Activated CD8-positive, alpha-beta memory T cell treated with anti-CD3 and anti-CD28 coated beads, Interleukin-2, amount 50 U/mL, for 24 hours (primary cell): ENCODE measurements around the gene THEMIS.

Experiments used
- DNase-seq: peaks from one replicate; pipeline ENCODE4 v3.0.0-alpha.2; 2020; ENCODE audit errors: extremely low read depth

THEMIS gene

DNA sequence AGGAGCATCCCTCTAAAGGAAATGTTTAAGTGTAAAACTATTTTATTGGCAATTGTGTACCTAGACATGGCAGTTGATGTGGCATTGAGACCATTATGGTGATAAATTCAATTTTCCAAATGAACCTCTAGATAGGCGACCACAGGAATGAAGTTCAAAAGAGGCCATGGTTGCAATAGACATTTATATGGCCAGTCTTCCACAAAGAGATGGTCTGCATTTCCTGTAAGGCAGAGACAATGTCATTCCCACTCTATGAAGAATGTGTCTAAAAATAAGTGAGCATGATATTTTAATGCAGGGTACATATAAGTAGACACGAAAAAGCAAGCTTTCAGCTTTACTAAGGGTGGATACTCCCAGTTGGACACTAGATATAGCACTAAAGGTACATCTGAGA, 40.9 kb downstream of the THEMIS start:
- no peak for DNase-seq

DNA sequence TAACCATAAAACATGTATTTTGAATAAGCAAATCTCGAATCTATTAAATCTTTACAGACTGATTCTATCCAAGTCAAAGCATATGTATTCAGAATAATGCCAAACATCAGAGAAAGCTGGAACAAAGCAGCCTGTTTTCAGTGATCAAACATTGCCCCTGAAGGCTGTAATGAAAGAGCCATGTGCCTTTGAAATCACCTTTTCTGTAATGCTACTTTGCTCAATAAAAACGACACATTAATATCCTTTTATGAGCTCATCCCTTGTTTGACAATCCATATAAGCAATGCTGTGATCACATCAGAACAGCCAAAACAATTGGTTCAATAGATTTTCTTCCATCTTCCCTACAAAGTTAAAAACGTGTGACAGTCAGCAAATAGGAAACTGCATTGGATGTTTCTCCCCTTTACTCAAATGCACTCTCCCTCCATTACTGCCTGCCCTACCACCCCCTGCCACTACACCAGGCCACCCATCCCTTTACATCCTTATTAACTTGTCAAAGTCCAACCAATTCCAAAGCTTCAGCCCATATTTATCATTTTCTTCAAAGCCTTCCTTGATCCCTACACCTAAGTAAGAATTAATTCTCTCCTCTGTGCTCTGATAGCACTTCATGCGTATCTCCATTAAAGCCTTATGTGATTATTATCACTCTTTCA, 42.0 kb downstream of the THEMIS start:
- DNase-seq: no peak

DNA sequence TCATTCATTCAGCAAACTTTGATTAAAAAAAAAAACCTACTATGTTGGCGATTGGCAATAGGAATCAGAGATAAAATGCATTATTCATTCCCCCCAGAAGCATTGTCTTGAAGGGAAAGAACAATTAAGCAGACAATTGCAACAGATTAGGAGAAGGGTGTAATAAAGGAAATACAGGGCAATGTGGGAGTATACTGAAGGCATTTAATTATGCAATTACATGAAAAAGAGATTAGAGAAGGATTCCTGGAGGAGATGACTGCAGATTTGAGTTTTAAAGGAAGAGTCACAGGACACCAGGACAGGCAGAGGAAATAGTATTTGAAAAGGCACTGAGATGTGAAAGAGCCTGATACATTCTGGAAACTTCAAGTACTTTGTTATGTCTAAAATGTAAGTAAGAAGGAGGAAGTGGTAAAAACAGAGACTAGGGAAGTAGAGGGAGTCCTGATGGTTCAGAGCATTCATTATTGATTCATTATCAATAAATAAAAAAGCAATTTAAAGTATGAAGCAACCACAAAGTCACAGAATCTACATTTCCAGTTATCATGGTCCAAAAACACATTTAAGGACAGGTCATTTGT, 43.7 kb downstream of the THEMIS start:
- DNase-seq: no peak

DNA sequence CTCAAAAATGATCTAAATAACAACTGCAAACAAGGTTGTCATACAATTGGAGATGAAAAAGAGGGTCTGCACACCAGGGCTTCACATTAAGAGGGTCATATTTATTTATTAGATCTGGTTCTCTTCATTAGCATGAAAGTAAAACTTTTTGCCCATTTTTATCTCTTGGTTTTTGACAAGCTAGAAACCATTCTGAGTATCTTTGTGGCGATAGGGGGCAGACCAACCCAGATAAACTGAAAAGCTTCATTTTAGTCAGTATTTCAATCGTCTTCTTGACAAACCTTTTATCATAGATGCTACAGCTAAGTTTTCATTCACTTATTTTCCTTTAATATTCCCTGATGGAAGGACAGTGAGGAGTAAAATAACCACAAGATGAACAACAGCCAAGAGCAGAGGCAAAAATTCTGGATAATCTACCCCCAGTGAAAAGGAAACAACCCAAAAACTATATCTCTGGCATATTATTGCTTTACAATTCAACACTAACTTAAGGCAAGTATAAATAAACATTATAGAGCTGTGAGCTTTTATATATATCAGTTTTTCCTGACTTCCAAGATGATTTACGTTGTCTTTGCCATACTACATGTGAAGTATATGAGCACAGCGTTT, 45.2 kb downstream of the THEMIS start:
- DNase-seq: no peak

DNA sequence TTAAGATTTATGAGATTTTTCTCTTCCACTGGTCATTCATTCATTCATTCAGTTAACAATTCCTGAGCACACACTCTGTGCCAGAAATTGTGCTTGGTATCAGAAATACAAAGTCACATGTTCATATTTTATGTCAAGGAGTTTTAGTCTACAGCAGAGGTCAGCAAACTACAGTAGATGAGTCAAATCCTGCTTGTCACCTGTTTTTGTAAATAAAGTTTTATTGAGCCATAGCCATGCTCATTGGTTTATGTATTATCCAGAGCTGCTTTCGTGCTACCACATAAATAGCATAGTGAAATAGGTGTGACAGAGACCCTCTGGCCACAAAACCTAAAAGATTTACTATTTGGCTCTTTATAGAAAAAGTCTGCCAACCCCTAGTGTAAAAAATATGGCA, 46.8 kb downstream of the THEMIS start:
- DNase-seq: no peak

GRCh38 chr6:127851197-127851596, 49.7 kb downstream of the THEMIS start:
- DNase-seq: no peak

DNA sequence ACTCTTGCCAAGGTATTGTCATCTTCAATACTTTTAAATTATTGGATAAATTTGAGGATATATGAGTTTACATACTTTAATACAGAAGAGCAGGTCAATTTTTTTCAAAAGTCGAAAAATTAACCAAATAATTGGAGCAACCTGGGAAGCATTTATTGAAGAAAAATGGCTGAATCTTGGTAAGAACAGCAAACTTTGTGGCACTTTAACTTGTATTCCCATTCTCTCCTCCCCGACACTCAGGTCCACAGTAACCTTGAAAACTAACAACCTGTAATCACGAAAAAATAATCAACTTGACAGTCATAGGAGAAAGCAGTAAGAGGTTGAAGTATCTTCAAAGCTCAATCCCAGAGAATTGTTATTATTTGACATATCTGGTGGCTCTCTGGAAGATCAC, 55.6 kb downstream of the THEMIS start:
- no peak for DNase-seq

- no peak for DNase-seq
These were observed 56.3 kb downstream of the THEMIS start for GRCh38 chr6:127844529-127844928.

DNA sequence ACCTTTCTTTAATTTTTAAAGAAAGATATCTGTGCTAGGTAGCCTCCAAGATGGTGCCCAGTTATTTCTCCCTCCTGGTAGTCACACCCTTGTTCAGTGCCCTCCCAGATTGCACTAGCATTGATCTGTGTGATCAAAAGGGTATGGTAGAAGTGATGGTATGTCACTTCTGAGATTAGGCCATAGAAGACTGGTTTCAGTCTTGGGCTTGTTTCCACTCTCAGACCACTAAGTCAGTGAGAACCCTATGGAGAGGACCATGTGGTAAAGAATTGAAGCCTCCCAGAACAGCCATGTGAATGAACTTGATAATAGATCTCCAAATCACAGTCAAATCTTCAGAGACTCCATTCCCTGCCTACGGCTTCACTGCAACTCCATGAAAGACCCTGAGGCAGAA, 57.3 kb downstream of the THEMIS start:
- DNase-seq: no peak

DNA sequence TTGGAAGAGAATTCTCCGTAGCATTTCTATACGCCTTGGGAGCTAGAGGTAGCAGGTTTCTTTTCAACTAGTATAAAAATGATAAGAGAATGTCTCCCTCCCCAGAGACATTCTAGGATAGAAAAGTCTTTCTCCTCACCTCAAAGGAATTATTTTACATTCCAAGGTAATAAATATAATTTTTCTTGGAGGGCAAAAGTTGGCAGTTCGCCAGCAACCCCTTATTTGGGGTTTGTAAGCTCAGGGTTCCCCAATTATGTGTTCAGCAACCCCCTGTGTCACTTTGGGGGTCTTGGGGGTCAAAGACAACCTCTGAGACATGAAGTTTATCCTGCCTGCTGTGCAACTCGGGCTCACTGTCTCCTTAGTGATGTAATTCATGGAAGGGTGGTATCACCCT, 58.3 kb downstream of the THEMIS start:
- DNase-seq: no peak

GRCh38 chr6:127841811-127842210, 59.0 kb downstream of the THEMIS start:
- DNase-seq: no peak

- DNase-seq: no peak
These were observed 66.7 kb downstream of the THEMIS start for GRCh38 chr6:127834136-127834535.

DNA sequence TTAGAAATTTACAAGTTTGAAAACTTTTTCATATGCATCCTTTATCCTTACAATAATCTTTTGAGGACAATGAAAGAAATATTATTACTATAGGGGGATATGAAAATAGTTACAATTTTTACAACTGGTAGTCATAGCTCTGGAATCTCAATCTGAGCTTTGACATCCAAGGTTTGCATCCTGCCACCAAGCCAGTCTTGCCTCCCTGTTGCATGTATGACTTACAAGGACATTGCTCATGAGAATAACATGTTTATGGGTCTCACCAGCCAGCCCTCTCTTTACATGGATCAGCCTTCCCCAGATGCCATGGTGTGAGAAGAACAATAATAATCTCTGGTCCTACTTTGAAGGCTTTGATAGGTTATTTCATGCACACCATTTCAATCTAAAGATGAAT, 67.5 kb downstream of the THEMIS start:
- no peak for DNase-seq

DNA sequence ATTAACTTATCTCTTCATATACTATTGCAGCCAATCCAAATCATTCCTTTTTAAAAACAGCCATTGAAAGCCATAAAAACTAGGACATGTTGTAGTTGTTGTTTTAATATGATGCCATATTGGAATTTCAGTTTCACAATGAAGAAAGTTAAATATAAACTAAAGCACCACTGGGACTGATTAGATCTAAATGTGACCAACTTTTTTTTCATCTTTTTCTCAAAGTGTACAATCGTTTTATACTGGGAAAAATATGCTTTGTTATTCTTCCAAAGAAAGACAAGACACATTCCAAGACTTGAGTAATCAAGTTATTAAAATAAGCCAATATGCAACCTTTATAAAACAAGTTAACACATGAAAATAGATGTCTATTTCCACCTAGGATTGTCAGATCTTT, 68.5 kb downstream of the THEMIS start:
- DNase-seq: no peak

DNA sequence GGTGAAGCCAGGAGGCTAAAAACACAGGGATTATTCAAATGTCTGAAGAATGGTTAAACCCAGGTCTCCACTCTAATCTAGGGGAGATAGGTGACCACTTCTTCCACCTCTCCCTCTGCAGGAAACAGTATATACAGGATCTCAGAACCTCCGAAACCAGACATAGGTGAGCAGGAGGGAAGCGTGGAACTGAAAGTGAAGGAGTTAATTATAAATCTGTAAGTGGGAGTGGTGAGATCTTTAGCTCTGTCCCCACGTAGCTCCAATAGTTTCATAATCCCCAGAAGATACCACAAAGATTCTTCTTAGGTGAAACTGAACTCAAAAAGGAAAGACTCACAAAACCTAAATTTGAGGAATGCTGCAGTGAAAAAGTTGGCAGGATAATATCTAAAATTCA, 76.8 kb downstream of the THEMIS start:
- no peak for DNase-seq

DNA sequence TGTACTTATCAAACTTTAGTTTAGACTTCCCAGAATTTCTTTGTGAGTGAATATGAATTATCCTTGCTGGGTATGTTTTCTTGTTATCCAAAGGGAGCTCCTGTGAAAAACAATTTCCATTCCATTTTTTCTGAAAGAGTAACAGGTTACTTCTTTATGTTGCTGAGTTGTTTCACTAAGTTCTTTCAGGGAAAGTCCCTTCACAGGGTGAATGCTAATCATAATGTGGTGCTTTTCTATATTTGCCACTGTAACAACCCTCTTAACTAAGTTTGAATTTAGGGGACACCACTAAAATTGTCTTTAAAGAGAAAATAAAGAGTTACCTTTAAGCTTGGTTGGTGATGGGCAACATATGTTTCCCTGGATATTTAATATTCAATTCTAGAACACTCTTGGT, 79.4 kb downstream of the THEMIS start:
- DNase-seq: no peak

GRCh38 chr6:127818149-127818548, 82.7 kb downstream of the THEMIS start:
- DNase-seq: no peak

DNA sequence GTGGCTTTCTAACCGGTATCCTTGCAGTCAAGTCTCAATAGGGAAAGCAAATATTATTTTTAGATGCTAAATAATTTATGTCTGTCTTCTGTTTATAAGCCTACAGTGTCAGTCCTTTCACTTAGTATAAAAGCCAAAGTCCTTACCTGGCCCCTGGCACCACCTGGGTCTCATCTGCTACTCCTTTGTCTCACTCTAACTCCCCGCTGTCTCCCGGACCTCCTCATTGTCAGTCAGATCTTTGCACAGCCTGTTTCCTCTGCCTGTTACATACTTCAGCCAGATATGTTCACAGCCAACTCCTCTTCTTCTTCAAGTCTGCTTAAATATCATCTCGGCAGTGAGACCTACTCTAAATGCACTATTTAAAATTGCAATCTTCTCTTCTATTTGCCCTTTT, 84.2 kb downstream of the THEMIS start:
- DNase-seq: no peak

DNA sequence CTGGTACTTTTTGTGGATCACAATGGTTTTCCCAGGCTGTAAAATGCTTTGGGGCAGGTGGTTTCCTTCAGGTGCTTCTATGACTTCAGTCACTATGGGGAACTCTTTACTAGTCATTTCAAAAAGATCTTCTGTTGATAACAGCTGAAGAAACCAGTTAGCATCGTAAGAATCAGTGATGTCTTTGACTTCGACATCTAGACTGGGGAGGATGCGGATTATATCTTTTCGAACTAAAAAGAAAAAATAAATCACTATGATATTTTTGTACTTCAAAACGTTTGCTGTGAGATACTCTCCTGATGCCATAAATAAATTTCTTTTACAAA, 87.2 kb downstream of the THEMIS start:
- no peak for DNase-seq

DNA sequence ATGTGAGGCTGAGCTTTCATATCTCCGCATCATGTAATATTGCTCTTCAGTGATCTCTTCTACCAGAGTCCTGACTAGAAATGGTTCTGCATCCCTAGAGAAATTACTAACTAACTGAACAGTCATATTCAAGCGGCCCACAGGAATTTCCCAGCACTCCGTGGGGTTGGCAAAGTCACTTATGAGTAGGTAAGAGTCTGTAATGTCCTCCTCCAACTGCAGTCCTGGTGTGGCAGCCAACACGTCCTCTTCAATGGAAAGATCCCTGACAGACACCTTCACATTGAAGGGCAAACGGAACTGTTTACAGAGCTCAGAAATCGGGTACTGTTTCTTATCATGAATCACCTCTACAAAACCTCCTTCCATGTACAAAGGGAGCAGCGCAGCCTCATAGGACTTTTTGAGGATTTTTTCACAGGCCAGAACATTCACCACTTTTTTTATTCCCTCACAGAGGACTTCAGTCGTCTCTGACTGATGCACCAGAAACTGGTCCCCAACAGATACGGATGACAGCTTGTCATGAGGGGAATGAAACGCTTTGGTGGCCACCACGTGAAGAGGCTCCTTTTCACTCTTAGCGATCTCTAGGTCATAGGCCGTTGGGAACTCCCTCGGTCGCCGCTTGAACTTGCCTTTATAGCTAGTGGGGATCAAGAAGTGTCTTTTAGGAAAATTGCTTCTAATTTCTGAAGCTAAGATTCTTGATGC, 87.7 kb downstream of the THEMIS start:
- DNase-seq: no peak

GRCh38 chr6:127811900-127812570, 88.8 kb downstream of the THEMIS start:
- DNase-seq: no peak

DNA sequence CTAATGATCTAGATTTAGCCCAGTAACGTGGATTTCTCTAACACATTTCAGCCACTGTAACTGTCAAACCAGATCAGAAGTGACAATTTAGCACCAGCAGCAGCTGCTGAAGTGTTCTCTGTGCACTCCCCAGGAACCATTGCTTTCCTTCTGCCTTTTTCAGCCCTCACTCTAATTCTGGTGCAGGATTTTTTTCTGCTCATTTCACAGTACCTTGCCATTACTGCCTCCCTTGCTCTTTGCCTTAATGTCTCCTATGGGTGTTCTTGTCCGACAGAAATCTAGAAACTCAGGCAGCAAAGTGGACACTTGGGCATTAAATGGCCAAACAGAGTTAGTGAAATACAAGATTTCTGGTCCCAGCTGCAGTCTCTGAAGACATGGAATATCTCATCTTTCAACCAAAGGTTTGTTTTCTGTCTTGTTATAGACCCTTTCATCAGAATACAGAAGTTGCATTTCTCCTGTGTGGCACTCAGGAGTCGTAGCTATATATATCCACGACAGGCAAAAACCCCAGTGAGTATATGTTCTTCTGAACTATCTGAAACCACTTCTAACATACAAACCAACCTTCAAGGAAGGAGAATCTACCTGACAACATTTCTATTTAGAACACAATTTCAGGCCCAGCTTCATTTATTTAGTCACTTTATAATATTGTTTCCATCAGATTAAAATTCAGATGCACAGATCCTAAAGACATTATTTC, 92.9 kb downstream of the THEMIS start:
- no peak for DNase-seq
